HG03097 (cell line): ENCODE measurements around the gene GPRC5C.
"Not testable (repeated sequence)": the region's sequence is repeated elsewhere in the genome, so short reads cannot be mapped to it uniquely, and the experiment has no call there.

Source experiments
- ATAC-seq: cut with Tn5 transposase; IDR thresholded peaks from one replicate; pipeline ENCODE4 v1.9.1; 2021; ENCODE audit not compliant: unreplicated experiment, low FRiP score

The GPRC5C gene

GRCh38 chr17:74405311-74405710 is 26.6 kb upstream of the GPRC5C start:
- ATAC-seq, result not testable (repeated sequence)

- ATAC-seq, result no peak
Observed at GRCh38 chr17:74407384-74407783, 24.5 kb upstream of the GPRC5C start.

- no peak for ATAC-seq
Observed at GRCh38 chr17:74408262-74408661, 23.6 kb upstream of the GPRC5C start.

DNA sequence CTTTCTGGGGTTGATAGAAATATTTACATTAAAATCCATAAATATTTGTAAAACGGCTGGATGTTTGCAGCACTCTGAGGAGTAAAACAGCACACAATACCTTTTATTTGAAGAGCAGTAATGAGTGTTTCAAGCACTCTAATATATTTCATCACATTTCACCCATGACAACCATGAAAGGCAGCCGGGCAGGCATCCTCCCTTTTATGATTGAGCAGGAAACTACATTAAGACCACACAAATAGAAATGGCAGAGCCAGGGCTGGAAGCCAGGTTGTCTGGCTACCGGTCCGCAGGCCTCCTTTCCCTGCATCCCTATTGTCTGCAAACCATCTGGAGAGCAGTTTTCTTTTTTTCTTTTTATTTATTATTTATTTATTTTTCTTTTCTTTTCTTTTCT is 23.1 kb upstream of the GPRC5C start:
- ATAC-seq, result no peak

DNA sequence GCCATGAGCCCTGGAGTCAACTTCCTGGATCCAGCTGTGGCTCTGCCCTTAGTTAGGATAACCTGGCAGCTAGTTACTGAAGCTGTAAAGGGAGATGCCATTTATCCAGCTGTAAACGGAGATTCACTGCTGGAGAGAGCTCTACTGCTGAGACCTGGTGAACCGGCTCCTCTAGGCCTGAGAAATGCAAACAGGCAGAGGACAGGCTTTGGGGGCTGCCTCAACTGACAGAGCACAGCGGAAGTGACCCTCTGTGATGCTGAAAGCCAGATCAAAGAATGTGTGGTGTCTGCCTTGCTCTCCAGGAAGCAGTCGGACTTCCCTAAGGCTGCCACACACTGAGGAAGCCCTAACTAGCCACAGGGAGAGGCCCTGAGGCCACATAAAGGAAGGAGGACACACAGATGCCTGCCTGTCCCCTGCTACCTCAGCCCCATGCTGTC is 21.9 kb upstream of the GPRC5C start:
- ATAC-seq, result no peak

DNA sequence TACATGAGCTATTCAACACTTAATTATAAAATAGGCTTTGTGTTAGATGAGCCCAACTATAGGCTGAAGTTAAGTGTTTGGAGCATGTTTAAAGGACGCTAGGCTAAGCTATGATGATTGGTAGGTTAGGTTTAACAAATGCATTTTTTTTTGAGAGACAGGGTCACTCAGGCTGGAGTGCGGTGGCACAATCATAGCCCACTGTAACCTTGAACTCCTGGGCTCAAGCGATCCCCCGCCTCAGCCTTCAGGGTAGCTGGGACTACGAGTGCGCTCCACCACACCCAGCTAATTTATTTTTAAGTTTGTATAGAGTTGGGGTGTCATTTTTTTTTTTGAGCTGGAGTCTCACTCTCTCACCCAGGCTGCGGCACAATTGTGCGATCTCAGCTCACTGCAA is 19.3 kb upstream of the GPRC5C start:
- no peak for ATAC-seq

GRCh38 chr17:74413491-74413890 is 18.4 kb upstream of the GPRC5C start:
- ATAC-seq, result no peak

- peak; percentile 59 for ATAC-seq
Observed at GRCh38 chr17:74414510-74414909, 17.4 kb upstream of the GPRC5C start.

- ATAC-seq, result no peak
Observed at GRCh38 chr17:74415608-74416396, 16.1 kb upstream of the GPRC5C start.

- ATAC-seq, result no peak
Observed at GRCh38 chr17:74417178-74418045, 14.5 kb upstream of the GPRC5C start.

DNA sequence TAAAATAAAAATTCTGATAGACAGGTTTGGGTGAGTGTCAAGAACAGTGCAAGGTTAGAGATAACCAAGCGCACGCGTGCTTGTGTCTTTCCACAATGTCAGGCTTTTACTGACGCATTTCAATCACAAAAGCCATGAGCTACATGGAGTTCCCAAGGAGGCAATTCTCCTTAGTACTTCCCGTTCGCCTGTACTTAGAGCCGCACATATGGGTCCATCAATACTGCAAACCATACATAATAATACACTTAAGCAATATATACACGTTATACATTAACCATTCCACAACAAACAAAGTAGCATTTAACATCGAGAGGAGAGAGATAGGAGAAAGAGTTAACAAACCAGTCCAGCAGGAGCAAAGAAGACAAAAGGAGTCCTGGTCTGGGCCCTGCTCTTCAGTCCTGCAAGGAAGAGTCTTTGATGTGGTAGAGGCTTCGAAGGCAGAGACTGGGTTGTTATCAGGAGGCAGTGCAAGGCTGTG is 11.9 kb upstream of the GPRC5C start:
- ATAC-seq, result no peak

- no peak for ATAC-seq
Observed at GRCh38 chr17:74424117-74424516, 7.8 kb upstream of the GPRC5C start.

- ATAC-seq, result no peak
Observed at GRCh38 chr17:74424657-74425056, 7.2 kb upstream of the GPRC5C start.

DNA sequence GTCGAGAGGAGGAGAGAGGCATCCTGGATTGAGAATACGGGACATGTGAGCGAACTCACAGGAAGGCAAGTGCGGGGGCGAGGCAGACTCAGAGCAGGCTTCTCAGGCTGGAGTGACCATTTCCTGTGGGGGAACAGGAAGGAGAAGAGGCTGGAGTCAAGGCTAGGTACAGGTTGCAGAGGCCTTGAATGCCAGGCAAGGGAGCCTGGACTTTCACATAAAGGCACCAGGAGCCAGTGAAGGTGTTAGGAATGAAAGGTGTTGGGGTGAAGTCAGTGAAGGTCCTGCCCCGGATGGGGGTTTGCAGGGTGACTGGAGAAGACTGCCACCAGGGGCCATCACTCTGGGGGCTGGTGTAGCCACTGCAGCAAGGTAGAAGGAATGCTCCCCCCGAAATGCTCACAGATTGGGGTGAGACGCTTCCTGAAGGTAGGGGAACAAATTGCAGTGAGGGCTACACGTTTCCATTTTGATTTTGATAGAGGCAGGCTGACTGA is 5.3 kb upstream of the GPRC5C start:
- no peak for ATAC-seq

- no peak for ATAC-seq
Observed at GRCh38 chr17:74427048-74427762, 4.7 kb upstream of the GPRC5C start.

DNA sequence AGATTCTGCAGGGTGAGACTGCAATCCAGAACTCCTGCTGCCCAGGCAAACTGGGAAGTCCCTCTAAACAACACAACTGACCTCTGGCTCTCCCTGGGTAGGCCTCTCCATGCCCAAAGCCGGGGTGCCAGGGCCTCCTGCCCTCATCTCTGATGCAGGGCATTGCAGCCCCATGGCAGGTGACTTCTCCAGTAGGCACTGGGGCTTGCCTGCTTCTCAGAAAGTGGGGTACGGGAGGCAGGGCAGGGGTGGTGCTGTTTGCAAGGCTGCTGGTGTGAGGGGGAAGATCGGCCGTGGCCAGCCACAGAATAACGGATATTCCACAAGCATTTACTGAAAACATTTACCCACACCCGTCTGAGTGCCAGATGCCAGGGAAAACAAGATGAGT is 4.1 kb upstream of the GPRC5C start:
- no peak for ATAC-seq

DNA sequence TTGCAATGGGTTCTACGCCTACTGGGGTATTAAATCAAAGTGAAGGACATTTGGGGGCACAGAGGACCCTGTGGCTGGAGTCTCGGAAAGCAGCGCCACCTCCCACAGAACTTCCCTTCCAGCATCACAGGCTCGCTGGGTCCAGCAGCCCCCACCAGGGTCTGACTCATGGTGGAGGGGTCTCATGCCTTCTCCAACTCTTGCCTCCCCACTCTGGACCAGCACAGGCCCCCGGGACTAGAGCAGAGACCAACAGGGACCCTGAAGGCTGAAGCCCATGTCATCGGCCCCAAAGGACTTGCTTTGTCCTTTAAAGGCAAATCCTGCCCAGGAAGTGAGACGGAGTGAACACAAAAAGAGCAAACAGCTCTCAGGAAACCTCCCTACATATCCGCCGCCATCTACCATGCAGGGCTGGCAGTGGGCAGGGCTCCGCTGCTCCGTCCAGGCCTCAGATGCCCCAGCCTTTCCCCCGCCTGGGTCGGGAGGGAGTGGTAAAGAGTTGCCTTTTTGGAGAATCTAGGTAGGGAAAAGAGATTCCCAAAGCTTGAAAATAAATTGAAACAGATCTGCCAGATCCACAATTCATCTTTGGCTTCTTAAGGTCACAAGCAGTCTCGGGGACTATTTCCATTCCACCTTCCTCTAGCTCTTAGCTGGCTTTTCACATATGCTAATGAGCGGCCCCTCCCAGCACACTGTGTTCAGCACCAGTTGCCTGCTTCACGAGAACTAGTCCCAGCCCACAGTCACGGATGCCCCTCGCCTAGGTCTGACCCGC is 2.1 kb upstream of the GPRC5C start:
- ATAC-seq, result no peak

GRCh38 chr17:74430385-74430705 is 1.5 kb upstream of the GPRC5C start:
- ATAC-seq, result no peak

DNA sequence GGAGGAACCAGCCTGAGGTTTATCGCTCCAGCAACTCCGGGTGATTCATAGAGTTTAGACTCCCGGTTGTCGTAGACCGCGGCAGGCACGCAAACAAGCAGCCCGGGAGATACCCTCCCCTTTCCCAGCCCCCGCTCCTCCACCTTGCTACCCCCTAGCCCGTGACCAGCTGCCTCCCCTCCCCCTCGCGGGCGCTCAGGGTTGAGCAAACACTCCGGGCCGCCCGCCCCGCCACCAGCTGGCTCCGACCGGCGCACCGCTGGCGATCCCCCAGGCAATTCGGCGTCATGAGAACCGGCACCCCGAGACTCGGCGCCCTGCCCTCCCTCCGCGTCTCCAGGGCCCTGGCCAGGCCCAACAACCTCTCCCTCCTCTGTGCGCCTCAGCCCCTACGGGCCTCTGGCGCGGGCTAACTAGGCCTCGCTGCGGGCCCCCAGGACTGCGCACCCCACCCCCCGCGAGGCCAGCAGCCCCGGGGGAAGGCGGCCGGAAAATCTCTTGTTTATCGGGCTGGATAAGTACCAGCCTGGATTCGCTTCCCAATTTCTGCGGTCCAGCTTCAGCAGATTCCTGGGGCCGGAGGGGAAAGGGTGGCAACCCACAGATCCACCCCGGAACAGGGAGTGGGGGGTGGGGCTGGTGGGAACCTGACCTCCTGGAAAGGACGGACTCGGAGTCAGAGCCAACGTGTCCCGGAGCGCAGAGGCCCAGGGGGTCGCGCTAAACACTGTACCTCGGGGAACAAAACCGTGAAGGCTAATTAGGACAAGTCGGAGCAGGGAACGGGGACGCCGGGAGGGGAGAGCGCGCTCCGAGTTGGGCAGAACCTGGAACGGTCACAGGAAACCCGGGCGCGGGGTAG is 951 bp upstream of the GPRC5C start:
- ATAC-seq, result no peak

GRCh38 chr17:74432424-74432690 is 469 bp downstream of the GPRC5C start:
- ATAC-seq, result no peak
